Hepatocyte (in vitro differentiated cells): ENCODE measurements around the gene VPS13D.

Source experiments
- CTCF ChIP-seq: fragments of 200-600 bp; sonication (generic); IDR thresholded peaks from 2 replicates; pipeline ENCODE4 v1.5.1; 2016; ENCODE audit warnings: antibody characterized with exemption, mild to moderate bottlenecking; ENCODE audit not compliant: poor library complexity
- EZH2 ChIP-seq: fragments of 200-600 bp; sonication (generic); IDR thresholded peaks from 2 replicates; pipeline ENCODE4 v1.6.1; 2016; ENCODE audit warnings: antibody characterized with exemption, mild to moderate bottlenecking, borderline replicate concordance

- TF ChIP-seq CTCF (no peak), EZH2 (no peak)
Measured at GRCh38 chr1:12436817-12437599, 207.2 kb downstream of the VPS13D start.
